Natural killer cell (primary cell): Measurements from ENCODE around the gene SMIM44. TPM values are rescaled to one million over a fixed set of nuclear protein-coding genes. Genes with fewer than 3 reads are reported as not detected.

Source experiments
- ATAC-seq, 3 donors: fragments of 150-1000 bp in 2 of 3; fragments of 200-7000 bp in 1 of 3; cut with Tn5 transposase; 1 replicate in 1 of 3; 2 replicates in 2 of 3; pipeline ENCODE4 v1.10.0; 2021; ENCODE audit warnings: mild to moderate bottlenecking in 2 of 3, moderate library complexity in 2 of 3
- DNase-seq, 2 donors: peaks; one replicate each; pipeline versions ENCODE4 v3.0.0 to v3.0.0-alpha.2; 2013 to 2021; ENCODE audit warnings: mixed read lengths in 1 of 2
- H3K27ac ChIP-seq: one replicate; pipeline ENCODE4 v1.5.1; 2013; ENCODE audit warnings: mild to moderate bottlenecking, low read length
- H3K27me3 ChIP-seq: one replicate; pipeline ENCODE4 v1.6.1; 2013; ENCODE audit warnings: low read length; ENCODE audit not compliant: control insufficient read depth, insufficient read depth
- H3K36me3 ChIP-seq: one replicate; pipeline ENCODE4 v1.6.1; 2013; ENCODE audit warnings: low read length; ENCODE audit not compliant: control insufficient read depth, insufficient read depth
- H3K4me1 ChIP-seq: one replicate; pipeline ENCODE4 v1.6.1; 2013; ENCODE audit warnings: low read length; ENCODE audit not compliant: control insufficient read depth, insufficient read depth
- H3K4me3 ChIP-seq: one replicate; pipeline ENCODE4 v1.5.1; 2013; ENCODE audit warnings: low read length
- H3K9me3 ChIP-seq: one replicate; pipeline ENCODE4 v1.6.1; 2013; ENCODE audit warnings: low read length; ENCODE audit not compliant: control insufficient read depth, insufficient read depth
- H3K27ac Mint-ChIP-seq, 2 donors: one replicate each; pipeline ENCODE4 v1.8.0; 2022; ENCODE audit warnings: mild to moderate bottlenecking in 2 of 2, mixed read lengths in 2 of 2, moderate library complexity in 1 of 2
- H3K27me3 Mint-ChIP-seq, 2 donors: one replicate each; pipeline ENCODE4 v1.8.0; 2022; ENCODE audit warnings: low read depth in 2 of 2, mixed read lengths in 2 of 2
- H3K36me3 Mint-ChIP-seq: one replicate; pipeline ENCODE4 v1.8.0; 2022; ENCODE audit warnings: mixed read lengths
- H3K4me1 Mint-ChIP-seq, 2 donors: one replicate each; pipeline ENCODE4 v1.8.0; 2022; ENCODE audit warnings: mixed read lengths in 2 of 2
- H3K4me3 Mint-ChIP-seq: one replicate; pipeline ENCODE4 v1.8.0; 2022; ENCODE audit warnings: mild to moderate bottlenecking, moderate library complexity, mixed read lengths
- H3K9me3 Mint-ChIP-seq, 2 donors: one replicate each; pipeline ENCODE4 v1.8.0; 2022; ENCODE audit warnings: mixed read lengths in 2 of 2
- CTCF ChIP-seq: fragments of 200-600 bp; IDR thresholded peaks from one replicate; pipeline ENCODE4 v1.8.0; 2022; ENCODE audit warnings: antibody characterized with exemption
- WGBS: methylation state at CpG from one replicate; pipeline ENCODE4 v1.1.7; 2013; ENCODE audit warnings: missing lambda C conversion rate; ENCODE audit not compliant: insufficient coverage; 5-methylcytosine and 5-hydroxymethylcytosine counted together
- intact Hi-C: fragments of 100-400 bp; cut with micrococcal nuclease; formaldehyde crosslinking; loops from one replicate; pipeline ENCODE4 v1.14.2; 2022
- total RNA-seq, 4 donors: library from RNA; stranded (reverse); fragments of 120-200 nt in 1 of 4; gene quantifications; one replicate each; pipeline versions ENCODE4 v1.2.3 to v1.2.4, GENCODE V29; 2013 to 2022

SMIM44 gene
- total RNA-seq, 3 donors from 2014 or later (not counting 1 experiment from before 2014, with no cell fraction given), result not detected

DNA sequence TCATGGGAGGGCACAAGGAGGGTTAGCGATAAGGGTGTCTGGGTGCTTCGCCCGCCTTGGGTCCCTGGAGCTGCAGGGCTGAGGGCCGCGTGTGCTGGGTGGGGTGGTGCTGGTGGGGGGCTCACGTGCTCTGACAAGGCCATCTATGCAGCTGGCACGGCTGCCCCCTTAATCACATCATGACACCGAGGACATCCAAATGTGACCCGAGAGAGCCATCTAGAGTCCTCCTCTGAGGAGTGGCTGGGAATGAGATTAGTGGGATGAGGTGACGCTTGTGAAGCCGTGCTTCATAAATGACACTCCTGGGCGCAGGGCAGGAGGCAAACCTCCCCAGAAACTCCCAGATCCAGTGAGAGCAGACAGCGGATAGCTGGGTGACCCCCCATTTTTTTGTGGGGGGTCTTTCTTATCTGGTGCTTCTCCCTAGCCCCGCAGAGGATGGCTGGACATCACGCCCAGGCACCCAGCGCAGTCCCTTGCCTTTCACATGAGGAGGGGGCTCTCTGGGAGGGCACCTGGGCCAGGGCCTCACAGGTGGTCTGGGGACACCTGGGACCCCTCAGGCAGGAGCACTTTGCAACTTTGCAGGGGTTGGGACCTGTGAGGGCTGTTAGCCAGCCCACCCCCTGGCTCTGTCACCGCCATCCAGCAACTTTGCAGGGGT lies 29.5 kb upstream of the SMIM44 start:
- DNase-seq (no peak), ATAC-seq (no peak)
- H3K27ac ChIP-seq, result no peak overlapping the region
- Mint-ChIP-seq H3K4me1 (peaks cover 26 to 45% of the 10 kb centered on the region in 2 donors), H3K4me3 (no peak overlapping the region), H3K27ac (no peak overlapping the region), H3K27me3 (no peaks in the 10 kb centered on the region), H3K9me3 (no peaks in the 10 kb centered on the region), H3K36me3 (no peaks in the 10 kb centered on the region)
- H3K4me3 ChIP-seq, result no peak overlapping the region
- no peaks in the 10 kb centered on the region for H3K9me3 ChIP-seq
- TF ChIP-seq CTCF, result no peak
- intact Hi-C loops, result no loop called here
- H3K36me3 ChIP-seq, result peaks cover 11% of the 10 kb centered on the region
- WGBS, result 97% methylated on average over 16 of the region's 17 CpGs
- no peaks in the 10 kb centered on the region for H3K27me3 ChIP-seq
- peaks cover 53% of the 10 kb centered on the region for H3K4me1 ChIP-seq

DNA sequence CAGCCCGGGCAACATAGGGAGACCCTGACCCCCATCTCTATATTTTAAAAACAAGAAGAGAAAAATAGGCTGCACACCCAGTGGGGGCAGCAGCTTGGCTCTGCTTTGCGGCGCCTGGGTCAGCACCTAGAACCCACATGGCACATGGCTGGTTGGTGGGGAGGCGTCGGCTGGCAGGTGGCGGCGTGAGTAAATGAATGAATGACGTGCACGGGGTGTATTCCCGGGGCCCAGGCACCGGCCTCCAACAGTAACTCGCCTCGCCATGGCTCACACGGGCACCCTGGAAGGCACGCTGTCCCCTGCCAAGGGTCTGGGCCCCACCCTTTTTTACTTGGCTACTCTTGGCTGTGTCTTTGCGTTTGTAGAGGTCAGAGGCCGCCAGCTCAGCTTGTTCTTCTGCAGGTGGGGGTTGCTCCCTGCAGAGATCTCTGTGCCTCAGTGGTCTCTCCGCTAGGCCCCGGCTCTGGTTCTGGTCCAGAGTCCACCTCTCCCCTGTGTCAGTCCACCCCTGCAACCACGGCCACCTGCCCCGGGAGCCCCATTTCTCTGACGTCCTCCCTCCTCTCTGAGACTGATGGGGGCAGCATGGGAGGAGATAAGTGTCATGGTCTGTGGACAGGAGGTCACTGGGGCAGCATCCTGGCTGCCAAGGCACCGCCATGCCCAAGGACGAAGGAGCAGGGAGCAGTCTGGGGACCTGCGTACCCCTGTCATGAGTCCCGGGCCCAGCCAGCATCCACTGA lies 28.4 kb upstream of the SMIM44 start:
- no peak for TF ChIP-seq CTCF
- Histone ChIP-seq H3K27ac (no peak overlapping the region), H3K4me3 (no peak overlapping the region), H3K27me3 (no peaks in the 10 kb centered on the region), H3K9me3 (no peaks in the 10 kb centered on the region), H3K4me1 (peaks cover 56% of the 10 kb centered on the region), H3K36me3 (peaks cover 11% of the 10 kb centered on the region)
- intact Hi-C loops, result no loop called here
- no peaks in the 10 kb centered on the region for H3K36me3 Mint-ChIP-seq
- no peaks in the 10 kb centered on the region for H3K27me3 Mint-ChIP-seq
- WGBS, result 94% methylated on average over 26 of the region's 26 CpGs
- DNase-seq (no peak), ATAC-seq (no peak)
- no peaks in the 10 kb centered on the region for H3K9me3 Mint-ChIP-seq
- peaks cover 31 to 50% of the 10 kb centered on the region in 2 donors for H3K4me1 Mint-ChIP-seq
- H3K4me3 Mint-ChIP-seq, result no peak overlapping the region
- H3K27ac Mint-ChIP-seq, result no peak overlapping the region

GRCh38 chr19:3510727-3511126 lies 27.5 kb upstream of the SMIM44 start:
- H3K4me3 ChIP-seq, result no peak overlapping the region
- DNase-seq (no peak), ATAC-seq (no peak)
- peaks cover 11% of the 10 kb centered on the region for H3K36me3 ChIP-seq
- H3K9me3 ChIP-seq, result no peaks in the 10 kb centered on the region
- H3K27me3 ChIP-seq, result no peaks in the 10 kb centered on the region
- WGBS, result 92% methylated on average over 22 of the region's 22 CpGs
- Mint-ChIP-seq H3K9me3 (no peaks in the 10 kb centered on the region), H3K4me3 (no peak overlapping the region), H3K4me1 (peaks cover 36 to 51% of the 10 kb centered on the region in 2 donors), H3K27ac (no peak overlapping the region), H3K36me3 (no peaks in the 10 kb centered on the region), H3K27me3 (no peaks in the 10 kb centered on the region)
- H3K27ac ChIP-seq, result no peak overlapping the region
- no peak for TF ChIP-seq CTCF
- intact Hi-C loops, result no loop called here
- peaks cover 49% of the 10 kb centered on the region for H3K4me1 ChIP-seq
